OCI-LY7 (cell line): Measurements from ENCODE around the gene AGTRAP. TPM values are rescaled to one million over a fixed set of nuclear protein-coding genes. Genes with fewer than 3 reads are reported as not detected.
A peak's percentile ranks its signal among the peaks of the same experiment; 100 is the strongest.

Experiments
- BruUV-seq: library from RNA; stranded (reverse); fragments of 400-500 nt; replicated peaks from 2 replicates; lab custom pipeline; 2021; lab: Mats Ljungman, UMichigan
- CTCF ChIA-PET: fragments of 300-600 bp; sonication (Branson Sonifier 250); formaldehyde crosslinking; loops from one replicate; lab custom pipeline; 2022; ENCODE audit warnings: antibody characterized with exemption; ENCODE audit not compliant: unreplicated experiment; lab: Charles Lee
- POLR2A ChIA-PET: fragments of 300-600 bp; sonication (Branson Sonifier 250); formaldehyde crosslinking; loops from one replicate; lab custom pipeline; 2022; ENCODE audit warnings: antibody characterized with exemption; lab: Charles Lee
- DNase-seq: peaks from one replicate; pipeline ENCODE4 v3.0.0-alpha.2; 2015; ENCODE audit warnings: low spot score
- H2AFZ ChIP-seq: fragments of 200-600 bp; sonication (generic), shearing (Covaris generic); 2 replicates; pipeline ENCODE4 v1.6.1; 2014; ENCODE audit warnings: mild to moderate bottlenecking, antibody characterized with exemption, low read length, moderate library complexity
- H3K27ac ChIP-seq: fragments of 200-600 bp; sonication (generic); 2 replicates; pipeline ENCODE4 v1.5.1; 2014; ENCODE audit warnings: mixed run types, low read depth, mild to moderate bottlenecking, moderate library complexity, low read length, inconsistent platforms; ENCODE audit not compliant: poor library complexity, severe bottlenecking
- H3K36me3 ChIP-seq: fragments of 200-600 bp; sonication (generic); 2 replicates; pipeline ENCODE4 v1.6.1; 2014; ENCODE audit warnings: mild to moderate bottlenecking, antibody characterized with exemption, low read length, moderate library complexity, mixed read lengths; ENCODE audit not compliant: insufficient read depth
- H3K4me1 ChIP-seq: fragments of 200-600 bp; sonication (generic); 2 replicates; pipeline ENCODE4 v1.5.1; 2014; ENCODE audit warnings: mild to moderate bottlenecking, low read length; ENCODE audit not compliant: insufficient read depth, poor library complexity, severe bottlenecking
- H3K4me2 ChIP-seq: fragments of 200-600 bp; sonication (generic); 2 replicates; pipeline ENCODE4 v1.6.1; 2014; ENCODE audit warnings: mild to moderate bottlenecking, low read length
- H3K4me3 ChIP-seq: fragments of 200-600 bp; sonication (generic); 2 replicates; pipeline ENCODE4 v1.5.1; 2014; ENCODE audit warnings: mild to moderate bottlenecking, low read depth, low read length; ENCODE audit not compliant: poor library complexity, severe bottlenecking
- H3K79me2 ChIP-seq: fragments of 200-600 bp; sonication (generic); 2 replicates; pipeline ENCODE4 v1.6.1; 2016; ENCODE audit warnings: low read depth, mild to moderate bottlenecking, low read length, moderate library complexity, mixed read lengths; ENCODE audit not compliant: insufficient read depth
- H3K9me2 ChIP-seq: fragments of 200-600 bp; sonication (generic); 2 replicates; pipeline ENCODE4 v1.6.1; 2016; ENCODE audit warnings: mild to moderate bottlenecking, low read length, mixed read lengths; ENCODE audit not compliant: insufficient read depth
- H3K9me3 ChIP-seq: fragments of 200-600 bp; sonication (generic); 2 replicates; pipeline ENCODE4 v1.6.1; 2014; ENCODE audit warnings: mild to moderate bottlenecking, mixed run types, low read length, mixed read lengths
- H4K20me1 ChIP-seq: fragments of 200-600 bp; sonication (generic); 2 replicates; pipeline ENCODE4 v1.6.1; 2014; ENCODE audit warnings: mild to moderate bottlenecking, antibody characterized with exemption, low read length, moderate library complexity, mixed read lengths; ENCODE audit not compliant: insufficient read depth
- CTCF ChIP-seq: fragments of 200-600 bp; sonication (generic); conservative IDR thresholded peaks from 2 replicates; pipeline ENCODE4 v1.5.1; 2014; ENCODE audit warnings: mild to moderate bottlenecking, antibody characterized with exemption, low read length, moderate library complexity, mixed read lengths
- EZH2phosphoT487 ChIP-seq: fragments of 200-600 bp; sonication (generic); IDR thresholded peaks from 2 replicates; pipeline ENCODE4 v1.6.1; 2018; ENCODE audit warnings: low read depth, borderline replicate concordance, mild to moderate bottlenecking, mixed run types, antibody characterized with exemption, low read length, moderate library complexity, mixed read lengths
- intact Hi-C: fragments of 100-400 bp; cut with micrococcal nuclease; formaldehyde crosslinking; loops from one replicate; pipeline ENCODE4 v1.10.0; 2022; ENCODE audit not compliant: unreplicated experiment
- total RNA-seq, 2 experiments: library from RNA; depleted of rRNA in 1 of 2; stranded (reverse); fragments of >200 nt in 1 of 2; shearing (Covaris generic) in 1 of 2; gene quantifications; 2 replicates each; pipeline ENCODE4 v1.2.3, GENCODE V29; 2014 to 2022

Gene AGTRAP
- total RNA-seq, 2 experiments from 2014 or later = 36.1 to 40.0 TPM

GRCh38 chr1:11706292-11706691 lies 29.6 kb upstream of the AGTRAP start:
- H4K20me1 ChIP-seq = no peaks in the 10 kb centered on the region
- no peak overlapping the region for H3K27ac ChIP-seq
- TF ChIP-seq EZH2phosphoT487 (no peak), CTCF (no peak)
- intact Hi-C loops = no loop called here
- H3K9me3 ChIP-seq = no peaks in the 10 kb centered on the region
- no TSS peak for BruUV-seq
- DNase-seq = no peak
- no peak overlapping the region for H3K4me2 ChIP-seq
- no peak overlapping the region for H3K4me3 ChIP-seq
- no peak overlapping the region for H2AFZ ChIP-seq
- no peaks in the 10 kb centered on the region for H3K36me3 ChIP-seq
- H3K9me2 ChIP-seq = no peaks in the 10 kb centered on the region
- H3K4me1 ChIP-seq = no peaks in the 10 kb centered on the region
- ChIA-PET POLR2A (no interaction called here), CTCF (no interaction called here)
- H3K79me2 ChIP-seq = no peaks in the 10 kb centered on the region

GRCh38 chr1:11707621-11708276 lies 28.2 kb upstream of the AGTRAP start:
- Histone ChIP-seq H3K79me2 (no peaks in the 10 kb centered on the region), H3K4me2 (no peak overlapping the region), H2AFZ (no peak overlapping the region), H3K4me3 (no peak overlapping the region), H3K9me3 (no peaks in the 10 kb centered on the region), H3K36me3 (no peaks in the 10 kb centered on the region), H3K27ac (no peak overlapping the region), H4K20me1 (no peaks in the 10 kb centered on the region), H3K4me1 (no peaks in the 10 kb centered on the region), H3K9me2 (no peaks in the 10 kb centered on the region)
- intact Hi-C loops = no loop called here
- ChIA-PET POLR2A (interaction anchor here (1.0 kb wide), 1 partner anchor 22 kb away, joined by 3 read pairs; no protein-coding TSS in a partner anchor), CTCF (no interaction called here)
- TF ChIP-seq EZH2phosphoT487 (no peak), CTCF (0 out of 2 replicates have a peak, but pooled peaks have one; percentile 6)
- no TSS peak for BruUV-seq
- no peak for DNase-seq
